IMR-90 (cell line): Measurements from ENCODE around the gene CYSTM1.

Experiments
- BHLHE40 ChIP-seq: fragments of 150-350 bp; IDR thresholded peaks from 2 replicates; pipeline ENCODE4 v1.6.1; 2016; ENCODE audit warnings: mild to moderate bottlenecking, low read depth, low read length
- CEBPB ChIP-seq: IDR thresholded peaks from 2 replicates; pipeline ENCODE4 v1.6.1; 2012; ENCODE audit warnings: low read depth, low read length, improper control_type of control experiment
- CHD1 ChIP-seq: IDR thresholded peaks from 2 replicates; pipeline ENCODE4 v1.6.1; 2012; ENCODE audit warnings: low read depth, low read length, improper control_type of control experiment
- CTCF ChIP-seq: conservative IDR thresholded peaks from 2 replicates; pipeline ENCODE4 v1.5.1; 2012; ENCODE audit warnings: mild to moderate bottlenecking, low read depth, low read length, improper control_type of control experiment
- ELK1 ChIP-seq: fragments of 150-350 bp; IDR thresholded peaks from 2 replicates; pipeline ENCODE4 v1.6.1; 2016; ENCODE audit warnings: low read depth, mild to moderate bottlenecking, low read length, moderate library complexity, borderline replicate concordance
- MAZ ChIP-seq: IDR thresholded peaks from 2 replicates; pipeline ENCODE4 v1.6.1; 2012; ENCODE audit warnings: low read depth, mild to moderate bottlenecking, low read length, improper control_type of control experiment, moderate library complexity, borderline replicate concordance
- MXI1 ChIP-seq: IDR thresholded peaks from 2 replicates; pipeline ENCODE4 v1.6.1; 2012; ENCODE audit warnings: low read depth, mild to moderate bottlenecking, low read length, moderate library complexity, borderline replicate concordance
- POLR2A ChIP-seq: IDR thresholded peaks from 2 replicates; pipeline ENCODE4 v1.6.1; 2012; ENCODE audit warnings: mild to moderate bottlenecking, low read depth, low read length
- RAD21 ChIP-seq: IDR thresholded peaks from 2 replicates; pipeline ENCODE4 v1.6.1; 2012; ENCODE audit warnings: low read length, improper control_type of control experiment
- RCOR1 ChIP-seq: IDR thresholded peaks from 2 replicates; pipeline ENCODE4 v1.6.1; 2012; ENCODE audit warnings: mild to moderate bottlenecking, low read length, improper control_type of control experiment; ENCODE audit not compliant: insufficient replicate concordance
- RFX5 ChIP-seq: IDR thresholded peaks from 2 replicates; pipeline ENCODE4 v1.8.0; 2012; ENCODE audit warnings: low read depth, mild to moderate bottlenecking, low read length, moderate library complexity
- USF2 ChIP-seq: fragments of 150-350 bp; IDR thresholded peaks from 2 replicates; pipeline ENCODE4 v1.6.1; 2017; ENCODE audit warnings: mild to moderate bottlenecking, antibody characterized with exemption, low read length, low read depth

- no peak for TF ChIP-seq CTCF
- TF ChIP-seq BHLHE40: no peak
- TF ChIP-seq POLR2A: no peak
- TF ChIP-seq MXI1: no peak
- TF ChIP-seq CEBPB: no peak
- TF ChIP-seq CHD1: no peak
- no peak for TF ChIP-seq USF2
- no peak for TF ChIP-seq MAZ
- TF ChIP-seq RCOR1: no peak
- TF ChIP-seq RAD21: no peak
- no peak for TF ChIP-seq ELK1
- TF ChIP-seq RFX5: no peak
Observed at GRCh38 chr5:140202610-140203009, 27.6 kb downstream of the CYSTM1 start.
